Body of pancreas (tissue), 4 donors: Measurements from ENCODE around the gene TAF11L6.
"Not testable (repeated sequence)": the region's sequence is repeated elsewhere in the genome, so short reads cannot be mapped to it uniquely, and the experiment has no call there.

ENCODE experiments used
- CTCF ChIP-seq, 7 experiments: fragments of 450-650 bp in 4 of 7; fragments of 200-600 bp in 3 of 7; sonication (generic) in 3 of 7; IDR thresholded peaks; one replicate each; pipeline ENCODE4 v1.5.1; 2016 to 2019; ENCODE audit warnings: antibody characterized with exemption in 7 of 7
- POLR2A ChIP-seq, 3 donors: fragments of 450-650 bp; IDR thresholded peaks; one replicate each; pipeline ENCODE4 v1.6.1; 2016; ENCODE audit warnings: antibody characterized with exemption in 3 of 3, mild to moderate bottlenecking in 2 of 3

- not testable (repeated sequence) for TF ChIP-seq CTCF, POLR2A (IDR thresholded peaks at IDR 0.05)
Measured at GRCh38 chr5:17486464-17487173, 41.9 kb upstream of the TAF11L6 start.
